Fibroblast of lung (primary cell): ENCODE measurements around the gene RMDN2.

Experiments used
- EZH2 ChIP-seq: IDR thresholded peaks from 2 replicates; pipeline ENCODE4 v1.5.1; 2012; ENCODE audit warnings: low read length, control low read depth, mild to moderate bottlenecking; ENCODE audit errors: missing control alignments
- TF ChIP-seq, protein P1 (sequence below), 2 donors: IDR thresholded peaks in 1 of 2; conservative IDR thresholded peaks in 1 of 2; 1 replicate in 1 of 2; 2 replicates in 1 of 2; pipeline ENCODE4 v1.5.1; 2011 to 2012; ENCODE audit warnings: low read length in 2 of 2, control low read depth in 1 of 2, inconsistent platforms in 1 of 2, low read depth in 1 of 2, mild to moderate bottlenecking in 1 of 2

DNA sequence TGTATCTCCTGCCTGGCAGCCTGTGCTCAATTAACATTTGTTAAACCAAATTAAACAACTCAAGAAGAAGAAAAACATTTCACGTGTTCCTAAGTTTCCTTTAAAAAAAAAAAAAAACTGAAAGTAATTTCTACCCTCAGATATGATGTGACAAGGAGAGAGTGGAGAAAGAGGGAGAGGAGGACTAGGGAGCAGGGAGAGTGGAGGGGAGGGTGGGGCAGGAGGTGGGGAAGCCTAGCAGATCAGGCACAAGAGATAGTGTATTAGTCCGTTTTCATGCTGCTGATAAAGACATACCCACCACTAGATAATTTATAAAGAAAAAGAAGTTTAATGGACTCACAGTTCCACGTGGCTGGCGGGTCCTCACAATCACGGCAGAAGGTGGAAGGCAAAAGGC is 104.4 kb downstream of the RMDN2 start:
- TF ChIP-seq, protein P1, sequence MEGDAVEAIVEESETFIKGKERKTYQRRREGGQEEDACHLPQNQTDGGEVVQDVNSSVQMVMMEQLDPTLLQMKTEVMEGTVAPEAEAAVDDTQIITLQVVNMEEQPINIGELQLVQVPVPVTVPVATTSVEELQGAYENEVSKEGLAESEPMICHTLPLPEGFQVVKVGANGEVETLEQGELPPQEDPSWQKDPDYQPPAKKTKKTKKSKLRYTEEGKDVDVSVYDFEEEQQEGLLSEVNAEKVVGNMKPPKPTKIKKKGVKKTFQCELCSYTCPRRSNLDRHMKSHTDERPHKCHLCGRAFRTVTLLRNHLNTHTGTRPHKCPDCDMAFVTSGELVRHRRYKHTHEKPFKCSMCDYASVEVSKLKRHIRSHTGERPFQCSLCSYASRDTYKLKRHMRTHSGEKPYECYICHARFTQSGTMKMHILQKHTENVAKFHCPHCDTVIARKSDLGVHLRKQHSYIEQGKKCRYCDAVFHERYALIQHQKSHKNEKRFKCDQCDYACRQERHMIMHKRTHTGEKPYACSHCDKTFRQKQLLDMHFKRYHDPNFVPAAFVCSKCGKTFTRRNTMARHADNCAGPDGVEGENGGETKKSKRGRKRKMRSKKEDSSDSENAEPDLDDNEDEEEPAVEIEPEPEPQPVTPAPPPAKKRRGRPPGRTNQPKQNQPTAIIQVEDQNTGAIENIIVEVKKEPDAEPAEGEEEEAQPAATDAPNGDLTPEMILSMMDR (conservative IDR thresholded peaks at IDR 0.05 in 1 of 2, IDR thresholded peaks at IDR 0.05 in 1 of 2; ENCODE audit: low read depth in 1 of 2, low read length in 2 of 2) = no peak
- no peak for TF ChIP-seq EZH2
